ENCODE results near the gene ZBTB48.

GRCh38 chr1:6570100-6570499 is 9.7 kb upstream of the ZBTB48 start:
- TF ChIP-seq CTCF (IDR thresholded peaks at IDR 0.05; ENCODE audit: low read length) (no peak), EZH2 (optimal IDR thresholded peaks at IDR 0.05; ENCODE audit: low read depth, low read length) (no peak), EZH2phosphoT487 (IDR thresholded peaks at IDR 0.05; ENCODE audit: low read length) (no peak)

All from MM.1S (cell line).